Mesodermal cell (in vitro differentiated cells): ENCODE measurements around the gene MSRB2.
"Not testable (repeated sequence)": the region's sequence is repeated elsewhere in the genome, so short reads cannot be mapped to it uniquely, and the experiment has no call there.

Experiments used
- H3K27ac ChIP-seq: 2 replicates; pipeline ENCODE4 v1.7.0; 2013; ENCODE audit warnings: mild to moderate bottlenecking, low read depth, low read length, moderate library complexity; ENCODE audit not compliant: severe bottlenecking
- H3K36me3 ChIP-seq: 2 replicates; pipeline ENCODE4 v1.7.1; 2013; ENCODE audit warnings: mild to moderate bottlenecking, low read length, moderate library complexity; ENCODE audit not compliant: control insufficient read depth, insufficient read depth
- H3K4me1 ChIP-seq: one replicate; pipeline ENCODE4 v1.7.1; 2013; ENCODE audit warnings: mild to moderate bottlenecking, low read length; ENCODE audit not compliant: insufficient read depth, control insufficient read depth, poor library complexity, severe bottlenecking
- H3K4me3 ChIP-seq: 2 replicates; pipeline ENCODE4 v1.7.0; 2013; ENCODE audit warnings: low read length, control low read depth, mild to moderate bottlenecking; ENCODE audit not compliant: insufficient read depth, poor library complexity, severe bottlenecking; ENCODE audit errors: extremely low read depth
- H3K9me3 ChIP-seq: 2 replicates; pipeline ENCODE4 v1.7.1; 2013; ENCODE audit warnings: mild to moderate bottlenecking, low read length, moderate library complexity; ENCODE audit not compliant: control insufficient read depth
- WGBS, 2 experiments: methylation state at CpG; one replicate each; pipeline ENCODE4 v1.1.5; 2013; ENCODE audit warnings: missing lambda C conversion rate in 2 of 2; ENCODE audit not compliant: insufficient coverage in 2 of 2; 5-methylcytosine and 5-hydroxymethylcytosine counted together

MSRB2 gene

GRCh38 chr10:23070913-23071218 lies 24.5 kb upstream of the MSRB2 start:
- H3K9me3 ChIP-seq = no peaks in the 10 kb centered on the region
- no peak overlapping the region for H3K4me3 ChIP-seq
- H3K36me3 ChIP-seq = no peaks in the 10 kb centered on the region
- 93% methylated on average over 3 of the region's 3 CpGs for WGBS, 2 experiments
- no peak overlapping the region for H3K27ac ChIP-seq
- H3K4me1 ChIP-seq = no peaks in the 10 kb centered on the region

- WGBS, 2 experiments = 89 to 100% methylated on average over 2 to 3 of the region's 3 CpGs
- H3K4me3 ChIP-seq = not testable (repeated sequence)
These were observed 22.8 kb upstream of the MSRB2 start for GRCh38 chr10:23072593-23072992.

GRCh38 chr10:23073527-23073926 lies 21.9 kb upstream of the MSRB2 start:
- no peak overlapping the region for H3K27ac ChIP-seq
- H3K9me3 ChIP-seq = no peaks in the 10 kb centered on the region
- 95 to 100% methylated on average over 1 to 2 of the region's 3 CpGs for WGBS, 2 experiments
- H3K4me1 ChIP-seq = no peaks in the 10 kb centered on the region
- H3K36me3 ChIP-seq = no peaks in the 10 kb centered on the region
- H3K4me3 ChIP-seq = no peak overlapping the region

More at GRCh38 chr10:23072593-23072992, 22.8 kb upstream of the MSRB2 start:
- H3K4me1 ChIP-seq, H3K36me3 ChIP-seq, H3K27ac ChIP-seq, H3K9me3 ChIP-seq: not testable (repeated sequence)

DNA sequence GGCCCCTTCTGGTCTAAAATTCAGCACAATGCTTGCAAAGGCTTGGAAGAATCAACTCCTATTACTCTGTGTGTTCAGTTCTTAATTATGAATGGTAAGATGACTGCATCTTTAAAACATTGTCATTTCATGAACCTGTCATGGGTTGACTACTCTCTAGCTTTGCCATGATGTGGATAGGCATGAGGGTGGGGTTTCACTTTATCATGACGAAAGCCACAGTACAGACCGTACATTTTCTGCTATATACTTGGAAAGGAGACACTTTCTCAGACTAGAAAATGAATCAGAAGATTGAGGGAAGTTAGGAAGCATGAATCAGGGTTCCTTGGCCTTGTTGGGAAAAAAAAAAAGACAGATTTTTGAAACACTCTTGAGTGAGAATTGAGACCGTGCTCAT lies 19.7 kb upstream of the MSRB2 start:
- Histone ChIP-seq H3K4me1 (no peaks in the 10 kb centered on the region), H3K9me3 (no peaks in the 10 kb centered on the region), H3K27ac (no peak overlapping the region), H3K4me3 (no peak overlapping the region), H3K36me3 (no peaks in the 10 kb centered on the region)
- WGBS, 2 experiments = 94 to 100% methylated on average over 1 to 2 of the region's 3 CpGs

- Histone ChIP-seq H3K36me3 (no peaks in the 10 kb centered on the region), H3K4me1 (no peaks in the 10 kb centered on the region), H3K27ac (no peak overlapping the region), H3K4me3 (no peak overlapping the region), H3K9me3 (no peaks in the 10 kb centered on the region)
- 86% methylated on average over 1 of the region's 2 CpGs; no CpG with 5 or more reads in 1 of the 2 experiments for WGBS, 2 experiments
These were observed 17.3 kb upstream of the MSRB2 start for GRCh38 chr10:23078114-23078513.

DNA sequence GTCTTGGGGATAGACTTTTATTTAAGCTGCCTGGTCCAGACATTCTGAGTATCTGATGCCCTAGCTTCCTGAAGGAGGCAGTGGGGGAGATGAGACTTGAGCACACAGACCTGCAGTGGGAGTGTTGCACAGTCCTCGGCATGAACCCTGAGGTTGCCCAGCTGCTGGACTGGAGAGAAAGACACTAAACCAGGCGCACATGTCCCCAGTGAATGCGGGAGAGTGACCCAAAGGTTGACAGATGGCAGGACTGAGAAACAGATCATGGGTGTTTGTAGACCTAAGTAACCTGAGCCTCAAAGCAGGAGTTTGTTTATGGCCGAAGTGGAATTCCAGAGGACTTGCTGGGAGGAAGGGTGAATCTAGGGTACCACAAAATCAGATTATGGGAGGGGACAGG lies 15.7 kb upstream of the MSRB2 start:
- no peak overlapping the region for H3K4me3 ChIP-seq
- whole genome bisulfite sequencing, 2 experiments = 55 to 60% methylated on average over 3 to 4 of the region's 4 CpGs
- no peak overlapping the region for H3K27ac ChIP-seq
- no peaks in the 10 kb centered on the region for H3K36me3 ChIP-seq
- no peaks in the 10 kb centered on the region for H3K9me3 ChIP-seq
- H3K4me1 ChIP-seq = no peaks in the 10 kb centered on the region

GRCh38 chr10:23080262-23080661 lies 15.1 kb upstream of the MSRB2 start:
- H3K27ac ChIP-seq = no peak overlapping the region
- no peaks in the 10 kb centered on the region for H3K36me3 ChIP-seq
- H3K9me3 ChIP-seq = no peaks in the 10 kb centered on the region
- no peaks in the 10 kb centered on the region for H3K4me1 ChIP-seq
- 90 to 93% methylated on average over 3 to 4 of the region's 7 CpGs for WGBS, 2 experiments
- no peak overlapping the region for H3K4me3 ChIP-seq

DNA sequence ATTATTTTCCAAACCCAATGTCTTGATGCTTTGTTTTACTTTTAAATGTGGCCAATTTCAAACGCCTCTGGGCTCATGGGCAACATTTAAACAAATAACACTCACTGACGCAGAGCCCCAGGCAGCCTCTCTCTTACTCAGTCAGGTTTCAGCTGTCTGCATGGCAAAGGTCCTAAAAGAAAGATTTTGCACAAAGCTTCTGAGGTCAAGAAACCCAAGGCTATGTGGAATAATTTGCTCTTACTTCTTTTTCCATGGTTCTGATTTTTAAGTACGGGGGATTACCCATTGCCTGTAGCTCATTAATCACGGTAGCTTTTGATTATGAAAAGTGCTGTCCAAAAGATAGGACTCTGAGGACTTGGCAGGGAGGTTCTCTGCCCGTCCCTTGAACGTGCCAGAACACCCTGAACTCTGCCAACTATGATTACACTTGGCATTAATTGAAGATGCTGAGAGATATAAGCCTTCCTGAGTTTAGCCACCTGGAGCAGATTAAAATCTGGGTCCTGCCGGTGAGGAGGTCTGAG lies 14.1 kb upstream of the MSRB2 start:
- 86 to 100% methylated on average over 1 to 5 of the region's 7 CpGs for WGBS, 2 experiments
- H3K36me3 ChIP-seq = no peaks in the 10 kb centered on the region
- H3K4me3 ChIP-seq = no peak overlapping the region
- no peaks in the 10 kb centered on the region for H3K9me3 ChIP-seq
- no peaks in the 10 kb centered on the region for H3K4me1 ChIP-seq
- H3K27ac ChIP-seq = no peak overlapping the region

GRCh38 chr10:23081891-23082290 lies 13.5 kb upstream of the MSRB2 start:
- no peak overlapping the region for H3K27ac ChIP-seq
- no peaks in the 10 kb centered on the region for H3K9me3 ChIP-seq
- 80 to 85% methylated on average over 2 to 3 of the region's 4 CpGs for WGBS, 2 experiments
- no peaks in the 10 kb centered on the region for H3K4me1 ChIP-seq
- H3K36me3 ChIP-seq = no peaks in the 10 kb centered on the region
- no peak overlapping the region for H3K4me3 ChIP-seq

GRCh38 chr10:23088609-23089008 lies 6.8 kb upstream of the MSRB2 start:
- H3K4me1 ChIP-seq = no peaks in the 10 kb centered on the region

GRCh38 chr10:23094786-23095403 lies 484 bp upstream of the MSRB2 start:
- peaks cover 22% of the 10 kb centered on the region for H3K4me1 ChIP-seq
- peaks cover 8% of the 10 kb centered on the region for H3K9me3 ChIP-seq
- WGBS, 2 experiments = 84 to 87% methylated on average over 6 of the region's 8 CpGs
- no peaks in the 10 kb centered on the region for H3K36me3 ChIP-seq
- H3K4me3 ChIP-seq = peak overlapping the region; percentile 77
- no peak overlapping the region for H3K27ac ChIP-seq

More at GRCh38 chr10:23088609-23089008, 6.8 kb upstream of the MSRB2 start:
- Histone ChIP-seq H3K9me3 (no peaks in the 10 kb centered on the region), H3K36me3 (no peaks in the 10 kb centered on the region), H3K27ac (no peak overlapping the region), H3K4me3 (no peak overlapping the region)
